Limb (tissue), 2 donors: ENCODE results near the gene ABCA4.

Experiments
- DNase-seq, 2 donors: peaks; one replicate each; pipeline ENCODE4 v3.0.0-alpha.2; 2016; ENCODE audit errors: extremely low spot score in 2 of 2

The ABCA4 gene

DNA sequence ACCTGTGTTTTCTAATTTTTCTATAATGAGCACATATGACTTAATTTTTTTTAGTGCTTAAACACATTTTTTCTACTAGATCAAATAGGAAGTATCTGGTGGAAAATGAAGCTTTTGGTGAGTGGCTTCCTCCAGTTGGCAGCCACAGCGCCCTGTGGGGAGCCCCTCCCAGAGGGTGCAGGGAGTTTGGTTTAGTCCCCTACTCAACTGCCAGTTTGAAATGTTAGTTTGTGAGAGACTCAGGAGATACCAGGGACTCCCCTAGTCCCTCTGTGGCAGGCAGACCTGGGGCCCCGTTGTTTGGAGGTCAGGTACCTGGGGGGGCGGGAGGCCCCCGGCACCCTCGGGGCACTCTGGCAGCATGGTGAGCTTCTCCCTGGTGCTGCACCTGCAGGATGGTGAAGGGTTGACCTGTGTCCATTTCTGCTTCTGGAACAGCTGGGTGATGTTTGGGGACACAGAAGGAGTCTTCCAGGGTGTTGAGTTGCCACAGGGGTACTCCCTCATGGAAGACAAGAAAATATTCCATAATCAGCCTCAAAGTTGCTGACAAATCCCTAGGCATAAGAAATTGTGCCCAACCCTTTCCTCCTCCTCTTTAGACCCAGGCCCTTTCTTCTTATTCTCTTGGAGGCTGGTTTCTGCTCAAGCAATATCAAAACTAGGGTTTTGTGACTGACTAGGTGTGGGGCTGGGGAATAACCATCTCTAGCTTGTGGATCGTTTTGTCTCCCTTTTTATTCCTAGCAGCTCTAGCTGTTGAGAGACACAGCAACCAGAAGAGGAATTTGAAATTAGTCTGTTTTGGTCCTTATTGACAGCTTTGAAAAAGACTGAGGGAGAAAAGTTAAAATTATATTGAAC, 91.6 kb downstream of the ABCA4 start:
- no peak for DNase-seq

DNA sequence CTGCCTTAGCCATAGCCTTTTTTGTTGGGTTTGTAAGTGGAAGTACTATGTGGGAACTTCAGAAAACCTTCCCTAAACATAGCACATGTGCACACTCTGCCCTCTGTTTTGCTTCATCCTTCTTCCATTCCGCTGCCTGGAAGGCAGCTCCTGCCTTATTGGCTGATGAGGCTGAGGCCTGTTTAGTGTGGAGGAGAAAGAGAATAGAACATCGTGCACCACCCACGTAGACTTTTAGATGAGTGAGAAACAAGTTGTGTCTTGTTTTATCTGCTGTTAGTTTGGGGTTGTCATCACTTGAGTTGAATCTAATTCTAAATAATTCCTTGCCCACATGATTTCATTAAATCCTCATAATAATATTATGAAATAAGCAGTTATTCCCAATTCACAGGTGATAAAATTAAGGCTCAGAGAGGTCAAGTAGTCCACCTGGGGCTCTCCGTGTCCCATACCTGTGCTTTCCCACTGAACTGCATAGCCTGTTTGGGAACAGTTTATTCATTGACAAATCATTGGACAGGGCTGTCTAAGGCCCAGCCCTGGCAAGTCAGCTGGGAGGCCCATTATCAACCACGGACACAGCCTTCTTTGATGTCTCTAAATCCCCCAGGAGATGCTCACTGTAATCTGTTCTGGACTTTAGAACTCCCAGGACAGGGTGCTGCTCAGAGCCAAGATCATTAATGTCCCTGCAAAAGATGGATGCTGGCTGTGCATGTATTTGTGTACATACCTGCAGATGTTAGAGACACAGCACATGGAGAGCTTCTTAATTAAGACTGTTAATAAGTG, 93.0 kb downstream of the ABCA4 start:
- no peak for DNase-seq

GRCh38 chr1:94026619-94027380, 94.1 kb downstream of the ABCA4 start:
- DNase-seq: no peak

- DNase-seq: peak in 1 of 2 donors; percentile 55
Observed at GRCh38 chr1:94025383-94026340, 95.3 kb downstream of the ABCA4 start.

GRCh38 chr1:94024104-94024792, 96.7 kb downstream of the ABCA4 start:
- no peak for DNase-seq

- no peak for DNase-seq
Observed at GRCh38 chr1:94022471-94023189, 98.3 kb downstream of the ABCA4 start.

DNA sequence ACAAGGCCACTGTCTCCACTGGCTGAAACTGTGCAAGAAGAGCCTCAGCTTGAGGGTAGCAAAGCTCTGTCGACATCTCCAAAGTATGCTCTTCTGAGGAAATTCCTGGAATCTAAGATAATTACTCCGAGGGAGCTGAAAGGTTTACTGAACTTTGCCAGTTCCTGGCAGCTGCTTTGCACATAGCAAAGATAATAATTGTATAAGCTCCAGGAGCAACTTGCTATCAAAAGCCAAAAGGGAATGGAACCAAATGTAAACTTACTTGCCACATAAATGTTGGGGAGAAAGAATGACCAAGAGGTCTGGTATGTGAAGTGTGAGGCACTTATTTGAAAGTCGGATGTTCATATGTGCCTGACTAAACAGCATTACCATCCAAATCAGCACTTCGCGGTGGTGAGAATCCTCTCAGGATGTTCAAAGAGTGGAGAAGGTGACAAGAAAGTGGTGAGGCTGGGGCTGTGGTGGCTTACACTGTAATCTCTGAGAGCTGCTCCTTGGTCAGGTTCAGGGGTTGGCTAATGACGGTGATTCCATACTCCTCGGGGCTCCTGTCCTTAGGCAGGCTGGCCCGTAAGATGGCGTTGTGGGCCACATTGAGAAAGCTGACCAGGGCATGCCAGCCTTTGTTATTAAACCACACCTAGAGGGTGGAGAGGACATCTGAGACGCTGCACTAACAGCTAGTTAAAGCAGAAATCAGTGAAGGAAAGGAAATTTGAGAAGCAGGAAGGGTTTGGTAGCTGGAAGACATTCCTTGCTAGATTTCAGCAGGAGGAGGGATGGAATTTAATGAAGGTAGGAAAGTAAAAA, 100.0 kb downstream of the ABCA4 start:
- DNase-seq: no peak

DNA sequence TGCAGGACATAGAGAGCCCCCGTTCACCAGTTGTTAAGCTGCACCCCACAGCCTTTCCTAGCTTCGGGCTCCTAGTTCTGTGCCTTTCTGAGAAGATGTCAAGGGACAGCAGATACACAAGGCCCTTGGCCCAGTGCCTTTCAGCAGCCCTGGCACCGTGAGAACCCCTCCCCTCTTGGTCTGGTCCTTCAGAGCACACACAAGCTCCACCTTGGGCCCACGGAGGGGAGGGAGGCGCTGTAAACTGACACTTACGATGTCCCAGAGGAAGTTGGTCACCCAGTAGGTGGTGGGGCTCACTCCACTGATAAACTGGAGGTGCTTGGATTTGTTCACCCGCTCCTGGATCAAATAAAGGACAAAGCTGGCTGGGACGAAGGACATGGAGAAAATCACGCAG, 101.6 kb downstream of the ABCA4 start:
- no peak for DNase-seq

DNA sequence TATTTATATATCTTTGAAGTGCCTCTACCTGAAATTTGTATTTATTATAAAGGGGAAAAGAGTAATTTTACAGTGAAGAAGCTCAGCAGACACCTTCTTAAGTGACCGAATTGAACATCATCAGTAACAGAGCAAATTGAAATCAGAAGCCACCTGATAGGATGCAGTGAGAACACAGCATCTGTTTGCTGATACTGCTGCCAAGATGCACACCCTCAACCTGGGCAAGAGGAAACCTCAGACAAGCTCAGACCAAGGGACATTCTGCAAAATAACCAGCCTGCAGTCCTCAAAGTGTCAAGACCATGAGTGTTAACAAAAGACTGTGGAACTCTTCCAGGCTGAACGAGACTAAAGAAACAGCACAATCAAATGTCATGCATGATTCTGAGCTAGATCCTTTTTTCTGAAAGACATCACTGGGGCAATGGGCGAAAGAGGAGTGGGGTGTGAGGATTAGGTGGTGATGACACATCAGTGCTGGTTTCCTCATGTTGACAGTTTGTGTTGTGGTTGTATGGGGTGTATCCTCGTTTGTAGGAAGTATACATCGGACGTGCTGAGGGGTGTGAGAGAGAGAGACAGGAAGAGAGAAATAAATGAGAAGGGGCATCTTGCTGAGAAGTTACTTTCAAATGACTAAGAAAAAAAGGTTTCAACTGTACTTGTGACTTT, 103.7 kb downstream of the ABCA4 start:
- no peak for DNase-seq

DNA sequence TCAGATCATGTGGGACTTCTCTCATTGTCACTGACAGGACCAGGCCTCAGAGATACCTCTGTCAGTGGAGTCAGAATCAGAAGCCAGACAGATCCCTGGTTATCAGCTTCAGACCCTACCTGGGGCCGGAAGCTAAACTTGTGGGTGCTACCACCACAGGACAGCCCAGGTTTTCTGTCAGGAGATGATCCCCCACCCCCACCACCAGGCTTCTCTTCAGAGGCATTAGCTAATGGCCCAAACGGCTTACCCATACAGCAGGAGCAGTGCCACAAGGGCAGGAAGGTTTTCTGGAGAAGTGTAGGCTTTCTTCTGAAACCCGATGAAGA, 105.5 kb downstream of the ABCA4 start:
- no peak for DNase-seq

DNA sequence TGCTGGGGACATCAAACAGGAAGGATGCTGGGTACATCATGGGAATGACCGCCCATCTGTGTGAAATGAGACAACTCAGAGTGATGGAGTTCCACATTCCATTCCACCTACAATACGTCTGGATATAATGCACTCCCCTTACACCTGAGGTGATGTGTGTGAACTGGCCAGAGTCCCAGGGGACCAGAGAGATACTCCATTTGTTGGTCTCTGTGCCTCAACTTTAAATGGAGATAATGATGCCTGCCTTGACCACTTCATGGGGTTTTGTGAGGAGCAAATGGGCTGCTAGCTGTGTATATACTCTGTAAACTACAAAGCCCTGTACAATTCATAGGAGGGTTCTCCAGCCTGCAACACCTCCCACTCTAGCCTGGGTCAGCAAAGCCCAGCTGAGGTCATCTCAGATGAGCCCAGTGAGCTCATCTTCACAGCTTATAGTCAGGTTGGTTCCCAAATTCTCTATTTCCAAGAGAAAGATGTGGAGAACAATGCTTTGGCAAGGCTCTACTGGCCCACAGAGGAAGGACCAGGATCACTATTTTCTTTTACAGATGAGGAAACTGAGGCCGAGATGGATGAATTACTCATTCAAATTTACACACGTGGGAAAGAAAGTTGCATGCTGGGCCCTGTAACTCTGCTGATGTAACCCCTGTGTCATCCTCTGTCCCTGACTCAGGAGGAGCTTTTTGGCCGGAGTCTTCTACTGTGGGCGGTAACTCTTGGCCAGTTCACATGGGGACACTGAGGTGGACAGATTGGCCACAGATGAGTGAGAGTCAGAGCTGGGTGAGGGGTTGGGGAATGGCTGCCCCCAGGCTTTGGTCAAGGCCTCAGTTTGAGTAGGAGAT, 106.1 kb downstream of the ABCA4 start:
- DNase-seq: no peak

DNA sequence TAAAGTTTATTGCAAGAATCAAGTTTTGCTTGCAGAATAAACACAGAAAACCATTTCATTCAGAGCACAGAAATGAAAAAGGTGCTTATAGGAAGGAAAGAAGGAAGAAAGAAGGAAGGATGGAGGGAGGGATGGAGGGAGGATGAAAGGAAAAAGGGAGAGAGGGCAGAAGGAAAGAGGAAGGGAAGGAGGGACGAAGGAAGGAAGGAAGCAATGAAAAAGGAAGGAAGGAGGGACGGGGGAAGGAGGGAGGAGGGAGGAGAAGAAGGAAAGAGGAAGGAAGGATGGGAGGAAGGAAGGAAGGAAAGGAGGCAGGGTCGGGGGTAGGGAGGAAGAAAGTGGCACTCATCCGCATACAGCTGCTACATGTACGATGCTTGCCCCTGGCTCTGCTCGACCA, 106.9 kb downstream of the ABCA4 start:
- DNase-seq: no peak

GRCh38 chr1:94013367-94013878, 107.5 kb downstream of the ABCA4 start:
- DNase-seq: no peak

- no peak for DNase-seq
Observed at GRCh38 chr1:94012708-94013366, 108.1 kb downstream of the ABCA4 start.

DNA sequence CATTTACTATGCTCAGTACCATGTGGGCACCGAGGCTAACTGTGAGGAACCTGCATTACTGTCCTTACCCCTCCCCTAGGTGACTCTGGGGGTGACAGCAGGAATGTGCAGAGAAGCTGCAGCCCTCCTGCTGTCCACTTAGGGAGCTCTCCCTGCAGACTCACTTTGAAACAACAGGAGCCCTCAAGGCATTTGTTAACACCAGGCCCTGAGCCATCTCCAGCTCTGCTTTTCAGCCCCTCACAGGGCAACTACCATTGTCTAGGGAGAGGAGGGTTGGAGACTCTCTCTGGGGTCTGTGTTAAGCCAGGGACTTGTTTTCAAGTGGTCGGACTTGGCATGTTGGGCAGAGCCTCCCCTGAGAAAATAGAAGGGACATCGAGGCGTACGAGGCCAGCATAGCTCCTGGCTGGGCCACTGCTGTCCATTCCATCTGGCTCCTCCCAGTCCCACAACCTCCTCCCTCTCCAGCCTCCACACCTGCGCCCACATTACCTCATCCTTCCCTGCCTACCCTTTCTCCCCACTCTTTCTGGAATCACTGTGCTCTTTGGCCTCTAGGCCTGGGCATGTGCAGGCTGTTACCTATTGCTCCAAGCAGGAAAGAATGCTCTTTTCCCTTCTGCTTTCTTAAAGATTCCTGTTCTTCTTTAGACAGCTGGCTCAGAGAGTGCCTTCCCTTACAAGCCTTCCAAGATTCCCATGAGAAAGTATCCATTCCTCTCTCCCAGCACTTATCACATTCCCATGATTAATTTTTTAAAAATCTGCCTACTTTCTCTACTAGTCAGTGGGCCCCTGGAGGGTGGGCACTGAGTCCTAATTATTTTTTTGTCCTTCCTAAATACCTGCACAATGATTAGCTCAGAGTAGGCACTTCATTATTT, 109.0 kb downstream of the ABCA4 start:
- no peak for DNase-seq

DNA sequence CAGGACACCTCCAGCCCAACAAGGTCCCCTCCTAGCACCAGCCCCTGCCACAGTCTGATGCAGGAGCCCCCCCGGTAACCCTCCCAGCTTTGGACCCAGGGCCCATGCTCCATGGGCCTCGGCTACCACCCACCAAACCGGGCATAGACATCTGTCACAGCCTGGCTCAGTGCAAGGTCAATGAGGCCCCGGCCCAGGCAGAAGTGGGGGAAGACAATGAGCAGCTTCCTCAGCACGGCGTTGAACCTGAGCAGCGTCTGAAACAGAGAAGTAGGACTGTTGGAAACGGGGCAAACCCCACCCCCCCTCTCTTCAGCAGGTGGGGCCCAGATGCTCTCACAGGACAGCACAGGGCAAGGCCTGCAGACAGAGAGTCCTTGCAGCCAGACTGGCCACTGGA, 109.8 kb downstream of the ABCA4 start:
- no peak for DNase-seq
